Progenitor cell of endocrine pancreas (in vitro differentiated cells): Measurements from ENCODE around the gene CFAP54. TPM values are rescaled to one million over a fixed set of nuclear protein-coding genes. Genes with fewer than 3 reads are reported as not detected.
"Not testable (repeated sequence)": the region's sequence is repeated elsewhere in the genome, so short reads cannot be mapped to it uniquely, and the experiment has no call there.

Source experiments
- DNase-seq: peaks from one replicate; pipeline ENCODE4 v3.0.0; 2021; ENCODE audit warnings: low spot score; ENCODE audit not compliant: unreplicated experiment
- H3K27ac Mint-ChIP-seq: 2 replicates; pipeline ENCODE4 v1.8.0; 2021; ENCODE audit warnings: mild to moderate bottlenecking, moderate library complexity, mixed read lengths
- H3K27me3 Mint-ChIP-seq: 2 replicates; pipeline ENCODE4 v1.8.0; 2021; ENCODE audit warnings: mixed read lengths
- H3K36me3 Mint-ChIP-seq: 2 replicates; pipeline ENCODE4 v1.8.0; 2022; ENCODE audit warnings: mixed read lengths; ENCODE audit not compliant: insufficient read depth
- H3K4me1 Mint-ChIP-seq: 2 replicates; pipeline ENCODE4 v1.8.0; 2021; ENCODE audit warnings: low read depth, mixed read lengths
- H3K4me3 Mint-ChIP-seq: 2 replicates; pipeline ENCODE4 v1.8.0; 2021; ENCODE audit warnings: low read depth, mild to moderate bottlenecking, moderate library complexity, mixed read lengths
- H3K9me3 Mint-ChIP-seq: 2 replicates; pipeline ENCODE4 v1.8.0; 2021; ENCODE audit warnings: low read depth, mixed read lengths
- CTCF ChIP-seq: fragments of 200-600 bp; sonication (generic); IDR thresholded peaks from one replicate; pipeline ENCODE4 v1.5.0; 2021; ENCODE audit warnings: antibody characterized with exemption, mild to moderate bottlenecking; ENCODE audit not compliant: unreplicated experiment
- total RNA-seq: library from RNA; stranded (reverse); gene quantifications from 2 replicates; pipeline ENCODE4 v1.2.1, GENCODE V29; 2021

Gene CFAP54
- total RNA-seq, 1 donor from 2014 or later = 5.9 TPM

- no peak overlapping the region for H3K27ac Mint-ChIP-seq
- no peaks in the 10 kb centered on the region for H3K9me3 Mint-ChIP-seq
- no peaks in the 10 kb centered on the region for H3K27me3 Mint-ChIP-seq
- no peaks in the 10 kb centered on the region for H3K36me3 Mint-ChIP-seq
- no peak for TF ChIP-seq CTCF
- H3K4me1 Mint-ChIP-seq = no peaks in the 10 kb centered on the region
- no peak for DNase-seq
- no peak overlapping the region for H3K4me3 Mint-ChIP-seq
These were observed 224.8 kb downstream of the CFAP54 start for GRCh38 chr12:96714199-96714598.

- no peak for TF ChIP-seq CTCF
- H3K4me1 Mint-ChIP-seq = peaks cover 3% of the 10 kb centered on the region
- no peaks in the 10 kb centered on the region for H3K27me3 Mint-ChIP-seq
- no peaks in the 10 kb centered on the region for H3K36me3 Mint-ChIP-seq
- no peaks in the 10 kb centered on the region for H3K9me3 Mint-ChIP-seq
- H3K4me3 Mint-ChIP-seq = no peak overlapping the region
- no peak overlapping the region for H3K27ac Mint-ChIP-seq
- no peak for DNase-seq
These were observed 230.4 kb downstream of the CFAP54 start for GRCh38 chr12:96719660-96720362.

- peaks cover 3% of the 10 kb centered on the region for H3K4me1 Mint-ChIP-seq
- H3K27me3 Mint-ChIP-seq = no peaks in the 10 kb centered on the region
- TF ChIP-seq CTCF = peak; percentile 12
- H3K4me3 Mint-ChIP-seq = no peak overlapping the region
- no peaks in the 10 kb centered on the region for H3K9me3 Mint-ChIP-seq
- H3K27ac Mint-ChIP-seq = no peak overlapping the region
- no peaks in the 10 kb centered on the region for H3K36me3 Mint-ChIP-seq
- no peak for DNase-seq
These were observed 231.0 kb downstream of the CFAP54 start for GRCh38 chr12:96720363-96720705.

GRCh38 chr12:96729466-96729865 lies 240.1 kb downstream of the CFAP54 start:
- not testable (repeated sequence) for H3K4me3 Mint-ChIP-seq, H3K27ac Mint-ChIP-seq, H3K9me3 Mint-ChIP-seq, DNase-seq, H3K36me3 Mint-ChIP-seq, H3K4me1 Mint-ChIP-seq, H3K27me3 Mint-ChIP-seq

GRCh38 chr12:96729886-96730285 lies 240.5 kb downstream of the CFAP54 start:
- H3K4me1 Mint-ChIP-seq = no peaks in the 10 kb centered on the region
- DNase-seq = no peak
- H3K27me3 Mint-ChIP-seq = no peaks in the 10 kb centered on the region
- H3K27ac Mint-ChIP-seq = no peak overlapping the region
- no peak for TF ChIP-seq CTCF
- no peaks in the 10 kb centered on the region for H3K9me3 Mint-ChIP-seq
- no peaks in the 10 kb centered on the region for H3K36me3 Mint-ChIP-seq
- H3K4me3 Mint-ChIP-seq = no peak overlapping the region

- no peaks in the 10 kb centered on the region for H3K27me3 Mint-ChIP-seq
- no peaks in the 10 kb centered on the region for H3K9me3 Mint-ChIP-seq
- H3K4me1 Mint-ChIP-seq = no peaks in the 10 kb centered on the region
- H3K4me3 Mint-ChIP-seq = no peak overlapping the region
- no peaks in the 10 kb centered on the region for H3K36me3 Mint-ChIP-seq
- TF ChIP-seq CTCF = no peak
- DNase-seq = no peak
- no peak overlapping the region for H3K27ac Mint-ChIP-seq
These were observed 254.2 kb downstream of the CFAP54 start for GRCh38 chr12:96743606-96744005.
